ENCODE data around the gene TSEN2.

DNA sequence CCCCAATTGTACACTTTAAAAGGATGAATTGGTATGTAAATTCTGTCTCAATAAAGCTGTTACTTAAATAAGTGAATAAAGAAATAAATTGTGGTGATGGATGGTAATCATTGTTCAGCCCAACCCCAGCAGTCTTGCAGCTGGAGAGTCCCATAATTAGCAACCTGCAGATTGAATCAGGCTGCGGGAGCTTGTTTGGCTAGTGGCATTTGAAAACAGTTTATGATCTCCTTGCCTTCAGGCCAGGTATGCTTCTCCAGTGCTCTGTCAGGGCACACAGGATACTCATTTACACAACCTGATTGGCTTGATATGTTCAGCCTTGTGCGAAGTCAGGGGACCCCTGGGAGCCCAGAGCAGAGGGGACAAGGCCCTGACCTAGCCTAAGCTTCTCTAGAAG lies 16.5 kb upstream of the TSEN2 start:
- TF ChIP-seq, protein P1, sequence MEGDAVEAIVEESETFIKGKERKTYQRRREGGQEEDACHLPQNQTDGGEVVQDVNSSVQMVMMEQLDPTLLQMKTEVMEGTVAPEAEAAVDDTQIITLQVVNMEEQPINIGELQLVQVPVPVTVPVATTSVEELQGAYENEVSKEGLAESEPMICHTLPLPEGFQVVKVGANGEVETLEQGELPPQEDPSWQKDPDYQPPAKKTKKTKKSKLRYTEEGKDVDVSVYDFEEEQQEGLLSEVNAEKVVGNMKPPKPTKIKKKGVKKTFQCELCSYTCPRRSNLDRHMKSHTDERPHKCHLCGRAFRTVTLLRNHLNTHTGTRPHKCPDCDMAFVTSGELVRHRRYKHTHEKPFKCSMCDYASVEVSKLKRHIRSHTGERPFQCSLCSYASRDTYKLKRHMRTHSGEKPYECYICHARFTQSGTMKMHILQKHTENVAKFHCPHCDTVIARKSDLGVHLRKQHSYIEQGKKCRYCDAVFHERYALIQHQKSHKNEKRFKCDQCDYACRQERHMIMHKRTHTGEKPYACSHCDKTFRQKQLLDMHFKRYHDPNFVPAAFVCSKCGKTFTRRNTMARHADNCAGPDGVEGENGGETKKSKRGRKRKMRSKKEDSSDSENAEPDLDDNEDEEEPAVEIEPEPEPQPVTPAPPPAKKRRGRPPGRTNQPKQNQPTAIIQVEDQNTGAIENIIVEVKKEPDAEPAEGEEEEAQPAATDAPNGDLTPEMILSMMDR (IDR thresholded peaks at IDR 0.05): no peak
- TF ChIP-seq POLR2A (IDR thresholded peaks at IDR 0.05): no peak
